ENCODE data around the gene MSRB2. TPM values are rescaled to one million over a fixed set of nuclear protein-coding genes. Genes with fewer than 3 reads are reported as not detected.
A peak's percentile ranks its signal among the peaks of the same experiment; 100 is the strongest.

MSRB2 gene
- total RNA-seq, 2 experiments from 2014 or later: 11.1 to 12.1 TPM

- DNase-seq (no peak), ATAC-seq (ENCODE audit: low read depth) (no peak)
- H3K4me3 Mint-ChIP-seq: no peak overlapping the region
- no peak overlapping the region for H3K27ac Mint-ChIP-seq
- no peaks in the 10 kb centered on the region for H3K4me1 Mint-ChIP-seq
- POLR2A ChIA-PET: no interaction called here
- H3K27me3 Mint-ChIP-seq: peaks cover 27% of the 10 kb centered on the region
- peaks cover under 1% of the 10 kb centered on the region for H3K9me3 Mint-ChIP-seq
- H3K36me3 Mint-ChIP-seq: no peaks in the 10 kb centered on the region
Observed at GRCh38 chr10:23079700-23080099, 15.7 kb upstream of the MSRB2 start.

- no peak for DNase-seq
- no peak overlapping the region for H3K27ac Mint-ChIP-seq
- POLR2A ChIA-PET: no interaction called here
- ATAC-seq (ENCODE audit: low read depth): no peak
- H3K36me3 Mint-ChIP-seq: no peaks in the 10 kb centered on the region
- peaks cover 27% of the 10 kb centered on the region for H3K27me3 Mint-ChIP-seq
- H3K9me3 Mint-ChIP-seq: peaks cover 2% of the 10 kb centered on the region
- no peak overlapping the region for H3K4me3 Mint-ChIP-seq
- H3K4me1 Mint-ChIP-seq: no peaks in the 10 kb centered on the region
Observed at GRCh38 chr10:23080262-23080661, 15.1 kb upstream of the MSRB2 start.

GRCh38 chr10:23081221-23081750 is 14.1 kb upstream of the MSRB2 start:
- Mint-ChIP-seq H3K27me3 (peaks cover 27% of the 10 kb centered on the region), H3K27ac (no peak overlapping the region), H3K9me3 (peaks cover 2% of the 10 kb centered on the region), H3K4me1 (no peaks in the 10 kb centered on the region), H3K36me3 (no peaks in the 10 kb centered on the region), H3K4me3 (no peak overlapping the region)
- POLR2A ChIA-PET: no interaction called here
- no peak for ATAC-seq (ENCODE audit: low read depth)
- no peak for DNase-seq

GRCh38 chr10:23081891-23082290 is 13.5 kb upstream of the MSRB2 start:
- Mint-ChIP-seq H3K36me3 (no peaks in the 10 kb centered on the region), H3K27ac (no peak overlapping the region), H3K27me3 (peaks cover 27% of the 10 kb centered on the region), H3K4me3 (no peak overlapping the region), H3K9me3 (peaks cover 2% of the 10 kb centered on the region), H3K4me1 (no peaks in the 10 kb centered on the region)
- DNase-seq: no peak
- POLR2A ChIA-PET: no interaction called here
- ATAC-seq (ENCODE audit: low read depth): no peak

GRCh38 chr10:23088609-23089008 is 6.8 kb upstream of the MSRB2 start:
- Mint-ChIP-seq H3K9me3 (peaks cover 4% of the 10 kb centered on the region), H3K27ac (no peak overlapping the region), H3K4me3 (no peak overlapping the region), H3K36me3 (no peaks in the 10 kb centered on the region), H3K4me1 (no peaks in the 10 kb centered on the region), H3K27me3 (peaks cover 13% of the 10 kb centered on the region)
- ATAC-seq (ENCODE audit: low read depth): no peak
- POLR2A ChIA-PET: no interaction called here
- DNase-seq: no peak

GRCh38 chr10:23094786-23095403 is 484 bp upstream of the MSRB2 start:
- POLR2A ChIA-PET: no interaction called here
- peak overlapping the region; percentile 78 for H3K4me3 Mint-ChIP-seq
- no peak for ATAC-seq (ENCODE audit: low read depth)
- H3K27me3 Mint-ChIP-seq: peaks cover 12% of the 10 kb centered on the region
- no peaks in the 10 kb centered on the region for H3K36me3 Mint-ChIP-seq
- H3K27ac Mint-ChIP-seq: peak overlapping the region; percentile 44
- no peak for DNase-seq
- peaks cover 2% of the 10 kb centered on the region for H3K9me3 Mint-ChIP-seq
- H3K4me1 Mint-ChIP-seq: peaks cover 12% of the 10 kb centered on the region

- H3K27me3 Mint-ChIP-seq: peaks cover 12% of the 10 kb centered on the region
- POLR2A ChIA-PET: interaction anchor here (0.9 kb wide), 1 partner anchor 382 kb away, joined by 3 read pairs; the partner anchor contains the start of gene PIP4K2A
- ATAC-seq (ENCODE audit: low read depth) (peak; percentile 44), DNase-seq (peak; percentile 55)
- peak overlapping the region; percentile 97 for H3K4me3 Mint-ChIP-seq
- peaks cover 21% of the 10 kb centered on the region for H3K4me1 Mint-ChIP-seq
- no peaks in the 10 kb centered on the region for H3K36me3 Mint-ChIP-seq
- peaks cover 2% of the 10 kb centered on the region for H3K9me3 Mint-ChIP-seq
- H3K27ac Mint-ChIP-seq: peak overlapping the region; percentile 88
Observed at GRCh38 chr10:23095966-23096801, 805 bp downstream of the MSRB2 start.

GRCh38 chr10:23096802-23097549 is 1.6 kb downstream of the MSRB2 start:
- peaks cover 10% of the 10 kb centered on the region for H3K27me3 Mint-ChIP-seq
- POLR2A ChIA-PET: interaction anchor here (0.9 kb wide), 1 partner anchor 383 kb away, joined by 3 read pairs; the partner anchor contains the start of gene PIP4K2A
- H3K27ac Mint-ChIP-seq: peak overlapping the region; percentile 88
- H3K4me1 Mint-ChIP-seq: peaks cover 21% of the 10 kb centered on the region
- DNase-seq (no peak), ATAC-seq (ENCODE audit: low read depth) (no peak)
- H3K4me3 Mint-ChIP-seq: peak overlapping the region; percentile 97
- peaks cover 2% of the 10 kb centered on the region for H3K36me3 Mint-ChIP-seq
- H3K9me3 Mint-ChIP-seq: no peaks in the 10 kb centered on the region

GRCh38 chr10:23099079-23099478 is 3.7 kb downstream of the MSRB2 start:
- H3K4me3 Mint-ChIP-seq: no peak overlapping the region
- H3K4me1 Mint-ChIP-seq: peaks cover 21% of the 10 kb centered on the region
- no peak overlapping the region for H3K27ac Mint-ChIP-seq
- ATAC-seq (ENCODE audit: low read depth) (no peak), DNase-seq (no peak)
- H3K36me3 Mint-ChIP-seq: peaks cover 6% of the 10 kb centered on the region
- no peaks in the 10 kb centered on the region for H3K9me3 Mint-ChIP-seq
- H3K27me3 Mint-ChIP-seq: no peaks in the 10 kb centered on the region
- POLR2A ChIA-PET: no interaction called here

GRCh38 chr10:23099816-23100215 is 4.4 kb downstream of the MSRB2 start:
- ATAC-seq (ENCODE audit: low read depth) (no peak), DNase-seq (no peak)
- peaks cover 21% of the 10 kb centered on the region for H3K4me1 Mint-ChIP-seq
- H3K27me3 Mint-ChIP-seq: no peaks in the 10 kb centered on the region
- peaks cover 12% of the 10 kb centered on the region for H3K36me3 Mint-ChIP-seq
- POLR2A ChIA-PET: no interaction called here
- no peak overlapping the region for H3K27ac Mint-ChIP-seq
- H3K4me3 Mint-ChIP-seq: no peak overlapping the region
- H3K9me3 Mint-ChIP-seq: no peaks in the 10 kb centered on the region

- POLR2A ChIA-PET: no interaction called here
- Mint-ChIP-seq H3K27me3 (no peaks in the 10 kb centered on the region), H3K36me3 (peaks cover 15% of the 10 kb centered on the region), H3K4me1 (peaks cover 19% of the 10 kb centered on the region), H3K4me3 (no peak overlapping the region), H3K9me3 (no peaks in the 10 kb centered on the region), H3K27ac (no peak overlapping the region)
- ATAC-seq (ENCODE audit: low read depth): no peak
- no peak for DNase-seq
Observed at GRCh38 chr10:23100331-23101030, 5.1 kb downstream of the MSRB2 start.

GRCh38 chr10:23106331-23107072 is 11.1 kb downstream of the MSRB2 start:
- POLR2A ChIA-PET: no interaction called here
- DNase-seq (no peak), ATAC-seq (ENCODE audit: low read depth) (no peak)
- H3K27me3 Mint-ChIP-seq: no peaks in the 10 kb centered on the region
- peaks cover 20% of the 10 kb centered on the region for H3K36me3 Mint-ChIP-seq
- H3K4me1 Mint-ChIP-seq: no peaks in the 10 kb centered on the region
- no peak overlapping the region for H3K4me3 Mint-ChIP-seq
- no peaks in the 10 kb centered on the region for H3K9me3 Mint-ChIP-seq
- H3K27ac Mint-ChIP-seq: no peak overlapping the region
